GM13976 (cell line): ENCODE data around the gene ACACB.

Experiments used
- DNase-seq: peaks from one replicate; pipeline ENCODE4 v3.0.0; 2012; ENCODE audit warnings: low spot score
- in situ Hi-C: fragments of 300-500 bp; cut with MboI; formaldehyde crosslinking; loops from one replicate; pipeline ENCODE4 v1.12.0; 2022; ENCODE audit warnings: low sequenced_read_pairs, mixed read lengths, inconsistent platforms; ENCODE audit not compliant: unreplicated experiment
- TF ChIP-seq, protein P1 (sequence below): IDR thresholded peaks from 2 replicates; pipeline ENCODE4 v1.5.1; 2012; ENCODE audit warnings: borderline replicate concordance, mild to moderate bottlenecking; ENCODE audit not compliant: insufficient read depth; ENCODE audit errors: extremely low read depth, missing control alignments, control extremely low read depth

Gene ACACB

DNA sequence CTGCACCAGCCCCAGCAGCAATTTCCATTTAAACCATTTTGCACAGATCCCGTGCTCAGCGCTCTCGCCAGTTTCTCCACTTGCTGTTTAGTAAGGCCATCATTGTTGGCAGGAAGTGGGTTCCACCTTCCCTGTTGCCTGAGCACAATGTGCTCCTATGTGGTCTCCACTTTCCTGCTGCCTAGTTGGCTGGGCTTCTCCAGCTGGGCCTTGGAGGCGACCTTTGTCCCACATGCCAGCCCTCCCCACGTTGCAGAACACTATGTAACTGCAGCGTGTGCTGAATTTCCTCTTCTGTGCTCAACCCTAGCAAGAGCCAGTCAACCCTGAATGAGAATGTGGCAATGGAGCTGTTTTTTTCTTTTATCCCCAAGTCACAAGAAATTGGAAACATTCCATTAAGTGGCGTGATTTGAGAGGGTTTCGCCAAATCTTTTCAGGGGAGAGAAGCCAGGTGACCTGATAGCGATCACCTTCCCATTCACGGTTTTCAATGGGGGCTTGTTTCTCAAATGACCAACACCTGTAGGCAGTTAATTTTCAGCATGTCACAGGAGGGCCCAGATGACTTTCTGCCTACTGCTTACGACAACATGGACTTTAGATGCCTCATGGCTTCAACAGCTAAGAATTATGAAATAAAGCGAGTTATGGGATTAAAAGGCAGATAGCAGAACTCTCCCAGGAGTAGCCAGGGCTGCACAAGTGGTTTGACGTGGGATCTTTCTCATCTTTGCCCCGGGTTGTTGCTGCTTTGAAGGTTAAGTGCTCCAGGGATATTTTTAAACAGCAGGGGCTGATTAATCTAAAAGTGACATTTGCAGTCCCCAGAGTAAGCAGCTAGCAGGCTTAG lies at the start of gene ACACB:
ACACB (plus strand) TSS at position 830 of the 853 bp plus-strand sequence. CDS start 22,819 bp downstream, outside the sequence.
- DNase-seq, result no peak
- TF ChIP-seq, protein P1, sequence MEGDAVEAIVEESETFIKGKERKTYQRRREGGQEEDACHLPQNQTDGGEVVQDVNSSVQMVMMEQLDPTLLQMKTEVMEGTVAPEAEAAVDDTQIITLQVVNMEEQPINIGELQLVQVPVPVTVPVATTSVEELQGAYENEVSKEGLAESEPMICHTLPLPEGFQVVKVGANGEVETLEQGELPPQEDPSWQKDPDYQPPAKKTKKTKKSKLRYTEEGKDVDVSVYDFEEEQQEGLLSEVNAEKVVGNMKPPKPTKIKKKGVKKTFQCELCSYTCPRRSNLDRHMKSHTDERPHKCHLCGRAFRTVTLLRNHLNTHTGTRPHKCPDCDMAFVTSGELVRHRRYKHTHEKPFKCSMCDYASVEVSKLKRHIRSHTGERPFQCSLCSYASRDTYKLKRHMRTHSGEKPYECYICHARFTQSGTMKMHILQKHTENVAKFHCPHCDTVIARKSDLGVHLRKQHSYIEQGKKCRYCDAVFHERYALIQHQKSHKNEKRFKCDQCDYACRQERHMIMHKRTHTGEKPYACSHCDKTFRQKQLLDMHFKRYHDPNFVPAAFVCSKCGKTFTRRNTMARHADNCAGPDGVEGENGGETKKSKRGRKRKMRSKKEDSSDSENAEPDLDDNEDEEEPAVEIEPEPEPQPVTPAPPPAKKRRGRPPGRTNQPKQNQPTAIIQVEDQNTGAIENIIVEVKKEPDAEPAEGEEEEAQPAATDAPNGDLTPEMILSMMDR, result no peak
- in situ Hi-C loops, result no loop called here

DNA sequence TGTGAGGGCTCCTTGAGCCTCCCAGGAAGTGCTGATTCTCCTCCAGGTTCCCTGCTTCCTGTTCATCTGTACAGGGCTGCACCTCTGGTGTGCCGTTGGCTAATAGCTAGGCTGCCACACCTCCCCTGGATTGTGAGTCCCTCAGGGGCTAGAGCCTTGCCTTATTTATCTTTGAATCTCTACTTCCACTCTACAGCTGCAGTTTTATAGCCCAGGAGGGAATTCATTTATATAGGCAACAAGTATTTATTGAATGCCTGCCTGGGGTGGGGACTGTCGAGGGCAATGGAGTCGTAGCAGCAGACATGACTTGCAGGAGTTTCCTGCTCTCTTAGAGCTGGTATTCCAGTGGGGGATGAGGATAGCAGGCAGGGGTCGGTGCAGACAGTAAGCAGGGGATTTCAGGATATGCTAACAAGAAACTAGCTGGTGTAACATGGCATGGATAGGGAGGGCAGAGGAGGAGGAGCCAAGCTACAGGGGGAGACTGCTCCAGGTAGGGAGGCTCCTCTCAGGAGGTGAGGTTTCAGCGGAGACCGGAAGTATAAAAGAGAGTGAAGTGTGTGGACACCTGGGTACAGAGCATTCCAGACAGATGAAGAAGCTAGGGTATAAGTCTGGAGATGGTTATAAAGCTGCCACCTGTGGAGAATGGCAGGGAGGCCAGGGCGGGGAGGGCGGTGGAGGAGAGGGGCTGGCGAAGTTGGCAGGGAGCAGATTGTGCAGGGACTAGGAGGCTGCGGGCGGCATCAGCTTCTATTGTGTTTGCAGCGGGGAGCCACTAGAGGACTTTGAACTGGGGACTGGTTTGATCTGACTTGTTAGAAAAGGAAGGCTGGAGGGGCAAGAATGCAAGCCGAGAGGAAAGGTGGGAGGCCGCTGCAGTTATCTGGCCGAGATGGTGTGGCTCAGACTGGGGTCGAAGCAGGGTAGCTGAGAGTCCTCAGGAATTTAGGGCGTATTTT lies 46.8 kb upstream of the ACACB start:
- no peak for DNase-seq
- in situ Hi-C loops, result no loop called here
- TF ChIP-seq, protein P1, result no peak

DNA sequence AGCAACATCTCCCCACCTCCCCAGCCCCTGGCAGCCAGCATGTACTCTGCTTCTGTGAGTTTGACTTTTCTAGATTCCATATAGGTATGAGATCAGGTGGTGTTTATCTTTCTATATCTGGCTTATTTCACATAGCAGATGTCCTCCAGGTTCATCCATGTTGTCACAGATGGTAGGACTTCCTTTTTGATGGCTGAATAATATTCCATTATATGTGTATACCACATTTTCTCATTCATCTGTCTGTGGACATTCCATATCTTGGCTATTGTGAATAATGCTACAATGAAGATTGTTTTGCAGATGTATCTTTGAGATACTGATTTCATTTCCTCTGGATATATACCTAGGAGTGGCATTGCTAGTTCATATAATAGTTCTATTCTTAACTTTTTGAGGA lies 41.5 kb upstream of the ACACB start:
- in situ Hi-C loops, result loop anchor here (25.0 kb wide), 3 partner anchors 188 to 513 kb away; partner anchors contain the start of genes DAO, ISCU and SART3
- no peak for DNase-seq
- TF ChIP-seq, protein P1, result no peak

DNA sequence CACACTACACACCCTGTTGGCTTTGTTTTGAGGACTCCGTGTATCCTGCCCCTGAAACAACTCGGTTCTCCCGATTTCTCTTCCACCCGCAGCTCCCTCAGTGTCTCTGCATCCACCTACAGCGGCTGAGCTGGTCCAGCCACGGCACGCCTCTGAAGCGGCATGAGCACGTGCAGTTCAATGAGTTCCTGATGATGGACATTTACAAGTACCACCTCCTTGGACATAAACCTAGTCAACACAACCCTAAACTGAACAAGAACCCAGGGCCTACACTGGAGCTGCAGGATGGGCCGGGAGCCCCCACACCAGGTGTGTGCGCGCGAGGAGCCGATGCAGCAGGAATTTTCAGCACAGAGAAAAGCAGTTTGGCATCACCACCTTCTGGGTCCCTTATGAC lies 33.6 kb upstream of the ACACB start:
- in situ Hi-C loops, result loop anchor here (25.0 kb wide), 3 partner anchors 195 to 520 kb away; partner anchors contain the start of genes DAO, ISCU and SART3
- TF ChIP-seq, protein P1, result no peak
- no peak for DNase-seq

DNA sequence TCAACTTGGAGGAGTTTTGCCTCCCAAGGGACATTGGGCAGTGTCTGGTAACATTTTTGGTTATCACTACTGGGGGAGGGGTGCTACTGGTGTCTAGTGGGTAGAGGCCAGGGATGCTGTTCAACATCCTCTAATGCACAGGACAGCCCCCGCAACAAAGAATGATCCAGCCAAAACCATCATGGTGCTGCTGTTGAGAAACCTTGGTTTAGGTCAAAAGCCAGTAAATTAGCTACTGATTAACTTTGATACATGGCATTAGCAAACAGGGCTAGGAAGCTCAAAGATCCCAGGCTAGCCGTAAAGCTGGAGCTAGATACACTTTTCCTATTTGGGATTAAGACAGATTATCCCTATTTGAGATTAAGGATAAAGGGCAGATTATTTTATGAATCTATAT lies 32.0 kb upstream of the ACACB start:
- in situ Hi-C loops, result loop anchor here (25.0 kb wide), 3 partner anchors 197 to 522 kb away; partner anchors contain the start of genes DAO, ISCU and SART3
- DNase-seq, result no peak
- TF ChIP-seq, protein P1, result no peak

DNA sequence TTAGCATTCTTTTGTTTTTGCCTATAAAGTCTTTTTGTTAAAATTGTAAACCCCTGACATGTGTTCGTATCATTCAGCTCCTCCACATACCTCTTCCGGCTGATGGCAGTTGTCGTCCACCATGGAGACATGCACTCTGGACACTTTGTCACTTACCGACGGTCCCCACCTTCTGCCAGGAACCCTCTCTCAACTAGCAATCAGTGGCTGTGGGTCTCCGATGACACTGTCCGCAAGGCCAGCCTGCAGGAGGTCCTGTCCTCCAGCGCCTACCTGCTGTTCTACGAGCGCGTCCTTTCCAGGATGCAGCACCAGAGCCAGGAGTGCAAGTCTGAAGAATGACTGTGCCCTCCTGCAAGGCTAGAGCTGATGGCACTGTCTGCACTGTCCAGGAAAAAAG lies 30.8 kb upstream of the ACACB start:
- TF ChIP-seq, protein P1, result no peak
- in situ Hi-C loops, result loop anchor here (25.0 kb wide), 3 partner anchors 198 to 523 kb away; partner anchors contain the start of genes DAO, ISCU and SART3
- no peak for DNase-seq
